Hepatocyte (in vitro differentiated cells): ENCODE measurements around the gene SLC10A6.

Source experiments
- CTCF ChIP-seq: fragments of 200-600 bp; sonication (generic); IDR thresholded peaks from 2 replicates; pipeline ENCODE4 v1.5.1; 2016; ENCODE audit warnings: antibody characterized with exemption, mild to moderate bottlenecking; ENCODE audit not compliant: poor library complexity
- EZH2 ChIP-seq: fragments of 200-600 bp; sonication (generic); IDR thresholded peaks from 2 replicates; pipeline ENCODE4 v1.6.1; 2016; ENCODE audit warnings: antibody characterized with exemption, mild to moderate bottlenecking, borderline replicate concordance
- EZH2phosphoT487 ChIP-seq: fragments of 200-600 bp; sonication (generic); IDR thresholded peaks from one replicate; pipeline ENCODE4 v1.6.1; 2018; ENCODE audit warnings: antibody characterized with exemption, mild to moderate bottlenecking, low read depth, moderate library complexity; ENCODE audit not compliant: unreplicated experiment, severe bottlenecking

- TF ChIP-seq CTCF (no peak), EZH2phosphoT487 (no peak), EZH2 (no peak)
Observed at GRCh38 chr4:86834901-86835300, 14.3 kb downstream of the SLC10A6 start.
